ENCODE data around the gene SBF2. TPM values are rescaled to one million over a fixed set of nuclear protein-coding genes. Genes with fewer than 3 reads are reported as not detected.

Gene SBF2
- total RNA-seq, 1 experiment from 2014 or later, result 30.2 TPM

- no peak overlapping the region for H2BK120ac ChIP-seq (ENCODE audit: low read depth, low read length, poor library complexity, severe bottlenecking)
- no peak overlapping the region for H3K27ac Mint-ChIP-seq
- H4K20me1 ChIP-seq (ENCODE audit: control insufficient read depth, insufficient read depth, insufficient read length), result no peaks in the 10 kb centered on the region
- H3K23me2 ChIP-seq (ENCODE audit: insufficient read length, low read depth, low read length, poor library complexity, severe bottlenecking), result no peaks in the 10 kb centered on the region
- H3K9me3 Mint-ChIP-seq, result no peaks in the 10 kb centered on the region; a peak in 1 of 5 replicates
- no peak overlapping the region for H3K4ac ChIP-seq (ENCODE audit: low read depth, low read length)
- H3K9me3 ChIP-seq (ENCODE audit: control insufficient read depth, low read depth, low read length), result no peaks in the 10 kb centered on the region
- DNase-seq, result no peak
- TF ChIP-seq, protein P1, sequence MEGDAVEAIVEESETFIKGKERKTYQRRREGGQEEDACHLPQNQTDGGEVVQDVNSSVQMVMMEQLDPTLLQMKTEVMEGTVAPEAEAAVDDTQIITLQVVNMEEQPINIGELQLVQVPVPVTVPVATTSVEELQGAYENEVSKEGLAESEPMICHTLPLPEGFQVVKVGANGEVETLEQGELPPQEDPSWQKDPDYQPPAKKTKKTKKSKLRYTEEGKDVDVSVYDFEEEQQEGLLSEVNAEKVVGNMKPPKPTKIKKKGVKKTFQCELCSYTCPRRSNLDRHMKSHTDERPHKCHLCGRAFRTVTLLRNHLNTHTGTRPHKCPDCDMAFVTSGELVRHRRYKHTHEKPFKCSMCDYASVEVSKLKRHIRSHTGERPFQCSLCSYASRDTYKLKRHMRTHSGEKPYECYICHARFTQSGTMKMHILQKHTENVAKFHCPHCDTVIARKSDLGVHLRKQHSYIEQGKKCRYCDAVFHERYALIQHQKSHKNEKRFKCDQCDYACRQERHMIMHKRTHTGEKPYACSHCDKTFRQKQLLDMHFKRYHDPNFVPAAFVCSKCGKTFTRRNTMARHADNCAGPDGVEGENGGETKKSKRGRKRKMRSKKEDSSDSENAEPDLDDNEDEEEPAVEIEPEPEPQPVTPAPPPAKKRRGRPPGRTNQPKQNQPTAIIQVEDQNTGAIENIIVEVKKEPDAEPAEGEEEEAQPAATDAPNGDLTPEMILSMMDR (conservative IDR thresholded peaks at IDR 0.05), result no peak
- no peak overlapping the region for H3K56ac ChIP-seq (ENCODE audit: insufficient read length, low read depth, low read length)
- H2AFZ ChIP-seq (ENCODE audit: low read length), result no peak overlapping the region
- no peak overlapping the region for H3K23ac ChIP-seq (ENCODE audit: insufficient read length, low read depth, low read length)
- no peak overlapping the region for H2AK5ac ChIP-seq (ENCODE audit: insufficient read length, low read length)
- H3K79me1 ChIP-seq (ENCODE audit: insufficient read depth, low read depth, low read length, poor library complexity, severe bottlenecking), result no peaks in the 10 kb centered on the region
- H3K27me3 ChIP-seq (ENCODE audit: insufficient read depth, low read length), result no peaks in the 10 kb centered on the region
- H4K5ac ChIP-seq (ENCODE audit: insufficient read length, low read depth, low read length), result no peak overlapping the region
- H3K4me3 Mint-ChIP-seq, result no peak overlapping the region
- no peaks in the 10 kb centered on the region for H3K79me2 ChIP-seq (ENCODE audit: insufficient read depth, low read length)
- no peak overlapping the region for H3T11ph ChIP-seq (ENCODE audit: low read length)
- no peak overlapping the region for H3K18ac ChIP-seq (ENCODE audit: insufficient read length, low read depth, low read length)
- peaks cover 2% of the 10 kb centered on the region; the same call in 1 of the 2 replicates for H3K27me3 Mint-ChIP-seq (ENCODE audit: low read depth)
- no peak overlapping the region for H3K9ac ChIP-seq (ENCODE audit: extremely low read depth, insufficient read length, low read length)
- no peak overlapping the region for H4K8ac ChIP-seq (replicated peaks; ENCODE audit: insufficient read length, low read depth, low read length)
- no peak overlapping the region for H2BK15ac ChIP-seq (ENCODE audit: low read depth, low read length)
- H3K36me3 Mint-ChIP-seq (ENCODE audit: insufficient read depth in 1 of 3, low read depth in 3 of 3), result no peaks in the 10 kb centered on the region; a peak in 2 of 7 replicates
- H2BK5ac ChIP-seq (ENCODE audit: insufficient read length, low read length), result no peak overlapping the region
- H2BK12ac ChIP-seq (ENCODE audit: insufficient read length, low read depth, low read length), result no peak overlapping the region
- H3K4me1 ChIP-seq (ENCODE audit: insufficient read depth, low read length), result peaks cover 13% of the 10 kb centered on the region
- WGBS (ENCODE audit: extremely low coverage, insufficient read length, low lambda C conversion rate), result no CpG with 5 or more reads among the region's 3 CpGs
- no peak overlapping the region for H3K14ac ChIP-seq (ENCODE audit: insufficient read depth, low read length)
- no peak overlapping the region for H3K4me2 ChIP-seq (ENCODE audit: insufficient read depth, insufficient read length, low read length)
- no peak overlapping the region for H3K27ac ChIP-seq (ENCODE audit: insufficient read length, low read depth, low read length)
- no peak overlapping the region for H2BK20ac ChIP-seq (ENCODE audit: low read depth, low read length, poor library complexity, severe bottlenecking)
- H3K4me1 Mint-ChIP-seq, result peaks cover 33 to 59% of the 10 kb centered on the region in 2 experiments
- H4K91ac ChIP-seq (ENCODE audit: insufficient read length, low read depth, low read length), result no peak overlapping the region
Measured at GRCh38 chr11:10324474-10324873, 30.5 kb upstream of the SBF2 start.

Measured in H9 (cell line).